HL-60/S4 (cell line): ENCODE data around the gene USP49.

Experiments
- in situ Hi-C: fragments of 300-500 bp; cut with MboI; formaldehyde crosslinking; loops from 2 replicates; pipeline ENCODE4 v1.14.3; 2022; ENCODE audit warnings: low sequenced_read_pairs

USP49 gene

GRCh38 chr6:41931792-41932191 lies 36.6 kb upstream of the USP49 start:
- in situ Hi-C loops, result no loop called here

GRCh38 chr6:41929924-41930323 lies 34.7 kb upstream of the USP49 start:
- in situ Hi-C loops, result no loop called here

DNA sequence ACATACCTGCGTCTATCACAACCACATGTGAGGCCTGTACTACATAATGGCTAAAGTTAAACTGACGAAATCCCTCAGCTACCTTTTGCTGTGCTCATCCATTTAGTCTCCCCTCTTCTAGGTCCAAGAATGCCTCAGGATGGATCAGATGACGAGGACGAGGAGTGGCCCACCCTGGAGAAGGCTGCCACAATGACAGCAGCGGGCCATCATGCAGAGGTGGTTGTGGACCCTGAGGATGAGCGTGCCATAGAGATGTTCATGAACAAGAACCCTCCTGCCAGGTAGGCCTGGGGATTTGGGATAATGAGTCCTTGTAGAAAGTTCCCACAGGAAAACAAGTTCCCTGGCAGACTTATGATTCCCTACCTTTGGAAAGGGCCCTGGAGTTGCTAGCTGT lies 32.1 kb upstream of the USP49 start:
- in situ Hi-C loops, result no loop called here

DNA sequence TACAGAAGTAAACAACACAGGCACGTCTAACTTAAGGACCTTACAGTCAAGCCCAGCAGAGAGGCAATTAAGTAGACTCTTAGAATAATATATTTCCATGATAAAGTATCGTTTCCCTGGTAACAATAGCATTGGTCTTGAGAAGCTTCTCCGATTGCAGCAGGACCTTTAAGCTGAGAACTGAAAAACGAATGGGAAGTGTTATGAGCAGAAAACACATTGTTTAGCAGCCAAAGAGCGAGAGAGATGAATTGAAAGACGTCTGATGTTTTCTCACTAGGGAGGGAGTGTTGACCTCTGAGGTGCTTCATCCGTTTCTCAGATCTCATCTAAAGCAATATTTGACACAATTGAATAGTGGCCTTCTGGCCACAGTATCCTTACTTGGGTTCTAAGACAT lies 27.0 kb upstream of the USP49 start:
- in situ Hi-C loops, result no loop called here

- in situ Hi-C loops, result no loop called here
Measured at GRCh38 chr6:41921712-41921998, 26.5 kb upstream of the USP49 start.

GRCh38 chr6:41920921-41921711 lies 25.9 kb upstream of the USP49 start, which contains the start of the genes BYSL and MED20:
BYSL (plus strand) TSS chr6:41921499; CDS start chr6:41921563, 64 bp downstream.
MED20 (minus strand) TSS chr6:41921139; CDS start chr6:41921018, 121 bp downstream.
- in situ Hi-C loops, result no loop called here

DNA sequence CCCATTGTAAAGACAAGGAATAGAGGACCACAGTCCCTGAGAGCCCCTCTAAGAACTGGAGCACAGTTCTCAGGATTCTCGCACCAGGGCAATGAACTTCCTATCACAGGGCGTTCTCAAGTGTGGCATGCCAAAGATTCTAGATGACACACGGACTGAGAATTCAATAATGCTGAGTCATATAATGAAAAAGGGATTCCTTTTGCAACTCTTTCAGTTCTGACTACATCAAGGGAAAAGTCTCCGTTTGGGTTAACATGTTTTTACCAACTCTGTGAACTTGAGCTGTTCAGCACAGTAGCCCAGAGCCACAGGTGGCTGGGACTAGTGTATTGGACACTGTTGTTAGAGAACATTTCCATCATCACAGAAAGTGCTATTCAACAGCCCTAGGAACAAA lies 22.4 kb upstream of the USP49 start:
- in situ Hi-C loops, result no loop called here

DNA sequence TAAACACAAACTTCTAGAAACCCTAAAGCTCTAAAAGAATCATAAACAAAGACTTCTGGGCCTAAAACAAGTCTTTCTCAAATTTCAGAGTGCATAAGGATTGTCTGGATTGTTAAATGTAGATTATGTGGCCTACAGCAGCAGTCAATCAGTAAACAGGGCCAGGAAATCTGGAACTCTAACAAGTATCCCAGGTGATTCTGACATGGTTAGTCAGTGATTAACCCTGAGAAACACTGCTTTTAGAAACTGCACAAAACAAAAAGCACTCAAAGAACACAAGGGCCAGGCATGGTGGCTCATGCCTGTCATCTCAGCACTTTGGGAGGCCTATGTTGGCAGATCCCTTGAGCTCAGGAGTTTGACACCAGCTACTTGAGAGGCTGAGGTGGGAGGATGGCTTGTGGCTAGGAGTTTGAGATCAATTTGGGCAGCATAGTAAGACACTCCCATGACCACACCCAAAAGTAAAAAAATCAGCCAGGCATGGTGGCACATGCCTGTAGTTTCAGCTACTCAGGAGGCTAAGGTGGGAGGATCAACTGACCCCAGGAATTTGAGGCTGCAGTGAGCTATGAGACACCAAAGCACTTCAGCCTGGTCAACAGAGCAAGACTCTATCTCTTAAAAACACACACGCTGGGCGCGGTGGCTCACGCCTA lies 19.8 kb upstream of the USP49 start:
- in situ Hi-C loops, result no loop called here

DNA sequence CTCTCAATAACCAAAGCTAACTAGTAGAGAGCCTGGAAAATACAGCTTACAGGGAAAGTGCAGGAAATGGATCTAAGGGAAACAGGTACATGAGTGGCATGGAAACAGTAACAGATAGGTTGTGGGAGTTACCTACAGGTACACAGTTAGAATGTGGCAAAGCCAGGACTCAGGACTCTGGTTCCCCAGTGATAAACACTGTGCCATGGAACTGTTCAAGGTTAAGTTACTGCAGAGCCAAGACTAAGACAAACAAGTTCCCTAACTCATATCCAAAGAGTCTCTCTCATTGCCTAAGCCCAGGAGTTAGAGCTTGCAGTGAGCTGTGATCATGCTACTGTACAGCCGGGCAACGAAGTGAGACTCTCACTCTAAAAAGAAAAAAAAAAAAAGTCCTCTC lies 19.2 kb upstream of the USP49 start:
- in situ Hi-C loops, result no loop called here

GRCh38 chr6:41909727-41910126 lies 14.6 kb upstream of the USP49 start:
- in situ Hi-C loops, result loop anchor here (10.0 kb wide), 1 partner anchor 135 kb away; no protein-coding TSS in a partner anchor

DNA sequence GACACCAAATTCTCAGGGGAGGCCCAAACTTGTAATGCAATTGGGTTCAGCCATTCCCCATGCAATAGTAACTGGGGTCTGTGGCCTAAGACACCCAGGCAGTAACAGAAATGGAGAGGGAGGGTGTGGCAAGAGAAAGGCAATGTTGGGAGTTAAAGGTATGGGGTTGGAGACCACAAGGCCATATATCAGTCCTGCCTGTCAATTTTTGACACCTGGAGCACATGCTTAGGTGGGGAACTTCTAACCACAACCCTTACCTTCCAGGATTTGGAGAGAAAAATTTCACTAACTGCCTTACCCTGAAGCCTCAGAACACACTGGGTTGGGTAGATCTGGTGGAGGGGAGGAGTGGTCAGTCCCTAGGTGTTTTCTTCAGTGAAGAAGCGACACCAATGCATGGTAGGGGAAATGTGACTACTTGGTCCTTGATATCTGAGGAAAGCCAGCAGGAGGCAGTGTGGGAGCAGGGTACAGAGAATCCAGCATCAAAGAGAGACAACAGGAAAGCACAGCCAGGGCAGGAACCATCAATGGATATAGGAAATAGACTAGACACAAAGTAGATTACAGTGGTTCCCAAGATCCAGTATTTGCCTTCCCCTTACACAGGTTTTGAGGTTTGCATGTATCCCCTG lies 6.8 kb upstream of the USP49 start:
- in situ Hi-C loops, result loop anchor here (10.0 kb wide), 1 partner anchor 143 kb away; no protein-coding TSS in a partner anchor

- in situ Hi-C loops, result loop anchor here (10.0 kb wide), 1 partner anchor 144 kb away; no protein-coding TSS in a partner anchor
Measured at GRCh38 chr6:41900861-41901260, 5.7 kb upstream of the USP49 start.

- in situ Hi-C loops, result no loop called here
Measured at GRCh38 chr6:41896281-41896680, 1.1 kb upstream of the USP49 start.

DNA sequence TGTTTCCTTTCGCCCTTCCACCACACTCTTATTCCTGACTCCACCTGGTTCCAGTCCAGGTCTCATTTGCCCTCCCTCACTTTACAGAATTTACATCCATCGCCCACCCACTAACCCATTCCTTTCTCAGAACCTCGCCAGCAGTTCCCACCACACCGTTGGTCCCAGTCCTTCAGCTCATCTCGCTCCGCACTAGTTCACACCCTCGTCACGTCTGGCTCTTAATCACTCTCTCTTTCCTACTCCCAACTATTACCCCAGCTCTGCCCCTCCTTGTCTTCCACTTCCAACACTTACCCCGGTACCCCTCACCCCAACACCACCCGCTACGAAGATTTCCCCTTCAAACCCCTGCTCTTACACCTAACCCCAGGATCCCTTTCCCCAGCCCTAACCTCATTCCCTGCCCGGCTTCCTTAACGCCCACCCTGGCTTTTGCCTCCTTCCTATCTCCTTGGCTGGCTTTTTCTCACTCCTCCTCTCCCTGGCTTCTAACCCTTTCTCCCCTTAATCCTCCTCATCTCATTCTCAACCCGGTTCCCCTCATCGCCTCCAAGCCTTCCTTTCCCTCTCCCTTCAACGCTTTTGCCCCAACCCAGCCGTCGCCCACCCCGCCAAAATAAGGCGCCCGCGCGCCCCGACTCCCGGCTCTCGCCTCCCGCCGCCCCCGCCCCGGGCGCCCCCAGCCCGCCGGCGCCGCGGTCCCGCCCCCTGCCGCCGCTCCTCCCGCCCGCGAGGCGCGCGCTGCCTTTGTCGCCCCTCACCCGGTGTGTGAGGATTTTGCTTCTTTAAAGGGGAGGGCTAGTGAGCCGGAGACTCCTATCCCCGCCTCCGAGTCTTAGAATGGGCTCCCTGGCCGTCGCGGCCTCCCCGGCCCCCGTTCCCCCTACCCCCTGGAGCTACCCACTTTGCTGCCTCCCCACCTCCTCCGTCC lies 542 bp downstream of the USP49 start:
- in situ Hi-C loops, result no loop called here

GRCh38 chr6:41892921-41893564 lies 2.1 kb downstream of the USP49 start:
- in situ Hi-C loops, result no loop called here

DNA sequence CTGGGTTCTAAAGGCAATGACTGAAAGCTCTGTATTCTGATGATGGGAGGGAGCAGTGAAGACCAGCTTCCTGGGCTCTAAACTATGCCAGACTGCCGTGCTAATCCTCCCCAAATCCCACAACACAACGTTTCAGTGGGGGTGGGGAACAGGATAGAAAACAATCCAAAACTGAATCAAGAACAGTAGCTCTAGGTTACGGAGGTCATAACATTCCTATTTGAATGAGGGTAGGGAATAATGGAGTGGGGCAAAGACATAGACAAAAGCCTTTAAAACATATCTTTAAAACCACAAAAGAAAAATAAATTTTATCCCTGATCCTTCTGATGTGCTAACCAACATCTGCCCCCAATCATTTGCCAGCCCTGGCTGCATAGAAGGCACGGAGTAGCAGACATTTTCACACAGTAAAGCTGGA lies 7.8 kb downstream of the USP49 start:
- in situ Hi-C loops, result no loop called here

DNA sequence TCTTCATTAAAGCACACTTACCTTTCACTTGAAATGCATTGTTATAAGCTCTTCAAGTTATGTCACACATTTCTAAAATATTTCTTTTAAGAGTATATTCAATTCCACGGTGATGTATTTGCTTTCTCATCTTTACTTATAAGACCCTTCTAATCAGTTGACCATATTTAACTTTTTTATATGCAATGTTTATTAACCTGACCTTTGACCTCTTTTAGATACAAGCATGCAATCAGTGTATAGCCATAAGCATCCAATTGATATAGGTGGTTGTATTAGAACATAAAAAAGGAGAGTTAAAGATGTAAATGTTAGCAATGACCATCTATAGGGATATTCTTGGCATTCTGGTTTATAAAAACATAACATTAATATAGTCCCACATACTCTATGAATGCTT lies 9.2 kb downstream of the USP49 start:
- in situ Hi-C loops, result no loop called here

GRCh38 chr6:41884957-41885356 lies 10.2 kb downstream of the USP49 start:
- in situ Hi-C loops, result no loop called here

DNA sequence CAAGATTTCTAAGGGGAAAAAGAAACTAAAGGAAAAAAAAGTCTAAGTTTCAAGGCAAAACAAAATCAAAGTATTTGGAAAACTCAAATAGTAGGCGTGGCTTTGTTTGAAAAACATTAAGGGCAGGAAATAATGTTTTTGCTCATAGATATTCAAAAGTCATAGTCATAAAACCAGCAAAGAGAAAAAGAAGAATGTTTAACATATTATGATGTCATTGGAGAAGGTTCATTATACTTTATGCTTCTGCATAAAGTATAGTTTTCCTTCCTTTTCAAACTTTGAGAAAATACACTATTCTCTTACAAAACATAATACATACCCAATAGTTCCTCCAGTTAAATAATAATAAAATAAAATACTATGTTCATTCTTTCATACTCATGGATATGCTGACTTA lies 13.7 kb downstream of the USP49 start:
- in situ Hi-C loops, result no loop called here

- in situ Hi-C loops, result no loop called here
Measured at GRCh38 chr6:41878961-41879405, 16.2 kb downstream of the USP49 start.
